SK-N-SH treated with all-trans-retinoic acid at 6 μM for 48 hours (cell line): ENCODE results near the gene TNPO2.
"Not testable (repeated sequence)": the region's sequence is repeated elsewhere in the genome, so short reads cannot be mapped to it uniquely, and the experiment has no call there.

Source experiments
- RARB ChIP-seq: fragments of 250-450 bp; sonication (Bioruptor Pico); IDR thresholded peaks from 2 replicates; pipeline ENCODE4 v1.8.0; 2021; ENCODE audit warnings: mild to moderate bottlenecking, moderate library complexity
- TOX ChIP-seq: fragments of 250-450 bp; sonication (Bioruptor Pico); IDR thresholded peaks from 2 replicates; pipeline ENCODE4 v1.8.0; 2021; ENCODE audit warnings: mild to moderate bottlenecking, moderate library complexity, borderline replicate concordance

DNA sequence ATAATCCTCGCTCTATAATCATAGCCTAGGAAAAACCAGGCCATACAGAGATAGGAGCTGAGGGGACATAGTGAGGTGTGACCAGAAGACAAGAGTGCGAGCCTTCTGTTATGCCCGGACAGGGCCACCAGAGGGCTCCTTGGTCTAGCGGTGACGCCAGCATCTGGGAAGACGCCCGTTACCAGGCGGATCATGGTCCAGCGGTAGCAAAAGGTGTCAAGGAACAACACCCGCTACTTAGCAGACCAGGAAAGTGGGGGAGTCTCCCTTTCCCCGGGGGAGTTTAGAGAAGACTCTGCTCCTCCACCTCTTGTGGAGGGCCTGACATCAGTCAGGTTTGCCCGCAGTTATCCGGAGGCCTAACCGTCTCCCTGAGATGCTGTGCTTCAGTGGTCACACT, 11.7 kb downstream of the TNPO2 start:
- TF ChIP-seq TOX, RARB (CRISPR knock-in tag): not testable (repeated sequence)
